ENCODE measurements around the gene COX14. TPM values are rescaled to one million over a fixed set of nuclear protein-coding genes. Genes with fewer than 3 reads are reported as not detected.

COX14 gene
- polyA plus RNA-seq, 1 donor (not counting 4 experiments of a cell fraction or from before 2014, with no cell fraction given), result 96.6 TPM

- no peak for TF ChIP-seq EZH2 (IDR thresholded peaks at IDR 0.05; ENCODE audit: low read length)
- TF ChIP-seq, protein P1, sequence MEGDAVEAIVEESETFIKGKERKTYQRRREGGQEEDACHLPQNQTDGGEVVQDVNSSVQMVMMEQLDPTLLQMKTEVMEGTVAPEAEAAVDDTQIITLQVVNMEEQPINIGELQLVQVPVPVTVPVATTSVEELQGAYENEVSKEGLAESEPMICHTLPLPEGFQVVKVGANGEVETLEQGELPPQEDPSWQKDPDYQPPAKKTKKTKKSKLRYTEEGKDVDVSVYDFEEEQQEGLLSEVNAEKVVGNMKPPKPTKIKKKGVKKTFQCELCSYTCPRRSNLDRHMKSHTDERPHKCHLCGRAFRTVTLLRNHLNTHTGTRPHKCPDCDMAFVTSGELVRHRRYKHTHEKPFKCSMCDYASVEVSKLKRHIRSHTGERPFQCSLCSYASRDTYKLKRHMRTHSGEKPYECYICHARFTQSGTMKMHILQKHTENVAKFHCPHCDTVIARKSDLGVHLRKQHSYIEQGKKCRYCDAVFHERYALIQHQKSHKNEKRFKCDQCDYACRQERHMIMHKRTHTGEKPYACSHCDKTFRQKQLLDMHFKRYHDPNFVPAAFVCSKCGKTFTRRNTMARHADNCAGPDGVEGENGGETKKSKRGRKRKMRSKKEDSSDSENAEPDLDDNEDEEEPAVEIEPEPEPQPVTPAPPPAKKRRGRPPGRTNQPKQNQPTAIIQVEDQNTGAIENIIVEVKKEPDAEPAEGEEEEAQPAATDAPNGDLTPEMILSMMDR (optimal IDR thresholded peaks at IDR 0.05 in 1 of 3, IDR thresholded peaks at IDR 0.05 in 1 of 3, conservative IDR thresholded peaks at IDR 0.05 in 1 of 3; ENCODE audit: extremely low read depth in 1 of 3, insufficient read depth in 2 of 3, low read length in 3 of 3), result no peak
- Histone ChIP-seq H3K27me3 (ENCODE audit: control insufficient read depth, extremely low read depth, insufficient read depth, low read length) (no peaks in the 10 kb centered on the region), H3K36me3 (ENCODE audit: control insufficient read depth in 2 of 2, extremely low read depth in 1 of 2, insufficient read depth in 2 of 2, low read length in 2 of 2) (peaks cover 10 to 14% of the 10 kb centered on the region in 2 experiments), H4K20me1 (ENCODE audit: control insufficient read depth, extremely low read depth, insufficient read depth, low read length) (no peaks in the 10 kb centered on the region), H3K4me2 (ENCODE audit: control insufficient read depth, extremely low read depth, insufficient read depth, low read depth, low read length) (no peak overlapping the region), H3K9me1 (ENCODE audit: control insufficient read depth, extremely low read depth, insufficient read depth, low read length) (no peaks in the 10 kb centered on the region), H3K27ac (ENCODE audit: control insufficient read depth, insufficient read depth, low read length) (no peak overlapping the region), H3K79me2 (ENCODE audit: control insufficient read depth, insufficient read depth, low read length) (no peaks in the 10 kb centered on the region), H3K4me1 (ENCODE audit: control insufficient read depth, extremely low read depth, insufficient read depth, low read length) (peaks cover 6% of the 10 kb centered on the region), H3K4me3 (ENCODE audit: control insufficient read depth in 2 of 3, extremely low read depth in 1 of 3, insufficient read depth in 2 of 3, low read depth in 1 of 3, low read length in 3 of 3) (no peak overlapping the region), H3K9me3 (ENCODE audit: control insufficient read depth, low read depth, low read length) (no peaks in the 10 kb centered on the region), H2AFZ (ENCODE audit: control insufficient read depth, low read length) (no peak overlapping the region), H3K9ac (ENCODE audit: control insufficient read depth, extremely low read depth, insufficient read depth, low read length) (no peak overlapping the region)
- DNase-seq (ENCODE audit: low read depth, low spot score) (no peak), FAIRE-seq (no peak)
- dilution Hi-C loops (cut with MboI; ENCODE audit: extremely low pct_ligation_motif_present, low sequenced_read_pairs), result no loop called here
These were observed 11.2 kb downstream of the COX14 start for GRCh38 chr12:50123203-50123602.

DNA sequence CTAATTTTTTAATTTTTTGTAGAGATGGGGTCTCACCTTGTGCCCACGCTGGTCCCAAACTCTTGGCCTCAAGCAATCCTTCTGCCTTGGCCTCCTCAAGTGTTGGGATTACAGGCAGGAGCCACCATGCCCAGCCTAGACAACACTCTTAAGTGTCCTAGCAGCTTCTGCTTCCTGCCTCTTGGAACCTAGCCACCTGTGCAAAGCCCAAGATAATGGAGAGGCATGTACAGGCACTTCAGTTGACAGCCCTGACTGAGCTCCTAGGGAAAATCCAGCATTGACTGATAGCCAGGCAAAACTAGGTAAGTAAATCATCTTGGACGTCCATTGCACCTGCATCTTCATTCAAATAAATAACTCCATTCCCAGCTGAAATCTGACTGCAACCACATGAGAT lies 15.5 kb downstream of the COX14 start:
- peak; percentile 17 for FAIRE-seq
- Histone ChIP-seq H3K9me3 (ENCODE audit: control insufficient read depth, low read depth, low read length) (no peaks in the 10 kb centered on the region), H3K4me3 (ENCODE audit: control insufficient read depth in 2 of 3, extremely low read depth in 1 of 3, insufficient read depth in 2 of 3, low read depth in 1 of 3, low read length in 3 of 3) (no peak overlapping the region), H4K20me1 (ENCODE audit: control insufficient read depth, extremely low read depth, insufficient read depth, low read length) (no peaks in the 10 kb centered on the region), H3K4me1 (ENCODE audit: control insufficient read depth, extremely low read depth, insufficient read depth, low read length) (peaks cover 6% of the 10 kb centered on the region), H3K4me2 (ENCODE audit: control insufficient read depth, extremely low read depth, insufficient read depth, low read depth, low read length) (no peak overlapping the region), H3K9ac (ENCODE audit: control insufficient read depth, extremely low read depth, insufficient read depth, low read length) (no peak overlapping the region), H3K36me3 (ENCODE audit: control insufficient read depth in 2 of 2, extremely low read depth in 1 of 2, insufficient read depth in 2 of 2, low read length in 2 of 2) (peaks cover 15 to 30% of the 10 kb centered on the region in 2 experiments), H3K9me1 (ENCODE audit: control insufficient read depth, extremely low read depth, insufficient read depth, low read length) (no peaks in the 10 kb centered on the region), H3K27ac (ENCODE audit: control insufficient read depth, insufficient read depth, low read length) (no peak overlapping the region), H3K27me3 (ENCODE audit: control insufficient read depth, extremely low read depth, insufficient read depth, low read length) (no peaks in the 10 kb centered on the region), H2AFZ (ENCODE audit: control insufficient read depth, low read length) (no peak overlapping the region), H3K79me2 (ENCODE audit: control insufficient read depth, insufficient read depth, low read length) (no peaks in the 10 kb centered on the region)
- dilution Hi-C loops (cut with MboI; ENCODE audit: extremely low pct_ligation_motif_present, low sequenced_read_pairs), result no loop called here
- DNase-seq (ENCODE audit: low read depth, low spot score), result no peak
- TF ChIP-seq, protein P1 (optimal IDR thresholded peaks at IDR 0.05 in 1 of 3, IDR thresholded peaks at IDR 0.05 in 1 of 3, conservative IDR thresholded peaks at IDR 0.05 in 1 of 3; ENCODE audit: extremely low read depth in 1 of 3, insufficient read depth in 2 of 3, low read length in 3 of 3), result no peak
- TF ChIP-seq EZH2 (IDR thresholded peaks at IDR 0.05; ENCODE audit: low read length), result no peak
